ENCODE measurements around the gene FAM181A. TPM values are rescaled to one million over a fixed set of nuclear protein-coding genes. Genes with fewer than 3 reads are reported as not detected.

Gene FAM181A
- total RNA-seq (ENCODE audit: low replicate concordance) = not detected in 2 replicates

GRCh38 chr14:93926873-93927799 is at the start of gene FAM181A:
Gene FAM181A (plus strand): TSS chr14:93927344. CDS start chr14:93928286, 942 bp downstream.

DNA sequence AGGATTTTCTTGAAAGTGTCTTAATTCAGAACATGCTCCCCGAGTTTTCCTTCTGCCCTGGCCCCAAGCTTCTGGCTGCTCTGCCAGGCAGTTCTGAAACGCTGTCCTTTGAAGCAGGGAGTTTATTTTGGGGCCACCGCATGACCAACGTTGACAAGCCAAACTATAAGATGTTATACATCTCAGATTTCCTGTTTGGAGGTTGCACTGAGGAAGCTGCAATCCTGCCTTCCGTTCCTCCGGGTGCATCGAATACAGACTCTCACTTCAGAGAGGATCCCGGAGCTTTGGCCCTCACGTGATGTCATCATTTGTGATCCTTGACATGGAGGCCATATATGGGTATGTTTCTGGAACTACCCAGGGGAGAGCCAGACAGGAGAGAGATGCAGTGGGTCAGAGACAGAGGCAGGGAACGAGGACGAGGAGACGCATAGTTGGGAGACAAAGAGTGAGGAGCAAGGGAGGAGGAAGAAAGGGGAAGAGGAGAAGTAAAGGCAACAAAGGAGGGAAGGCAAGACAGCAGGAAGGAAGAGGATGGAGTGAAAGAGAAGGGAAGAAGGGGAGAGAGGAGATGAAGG is 49.4 kb downstream of the FAM181A start, which contains the start of gene ASB2:
Gene ASB2, minus strand, starts transcription at position 94 of the 581 bp plus-strand sequence. CDS start 12,031 bp downstream, outside the sequence.

Other genes with a start within 250 kb of the FAM181A start
- not detected in 2 replicates for gene PRIMA1, start 138.9 kb upstream of the FAM181A start, total RNA-seq (ENCODE audit: low replicate concordance)
- 0.23 and 0.35 TPM in 2 replicates for gene ASB2, start 49.2 kb downstream of the FAM181A start, total RNA-seq (ENCODE audit: low replicate concordance)
- not detected in 2 replicates for gene CCDC197, start 70.0 kb downstream of the FAM181A start, total RNA-seq (ENCODE audit: low replicate concordance)
- 1.3 and 1.5 TPM in 2 replicates for gene OTUB2, start 99.0 kb downstream of the FAM181A start, total RNA-seq (ENCODE audit: low replicate concordance)
- 97.5 and 98.4 TPM in 2 replicates for gene DDX24, start 153.9 kb downstream of the FAM181A start, total RNA-seq (ENCODE audit: low replicate concordance)
- gene IFI27L1, start 154.0 kb downstream of the FAM181A start, total RNA-seq (ENCODE audit: low replicate concordance) = 17.4 and 40.3 TPM in 2 replicates
- 30.8 and 34.5 TPM in 2 replicates for gene IFI27, start 183.4 kb downstream of the FAM181A start, total RNA-seq (ENCODE audit: low replicate concordance)
- 184 and 406 TPM in 2 replicates for gene IFI27L2, start 202.3 kb downstream of the FAM181A start, total RNA-seq (ENCODE audit: low replicate concordance)
- 1.8 and 10.4 TPM in 2 replicates for gene PPP4R4, start 247.0 kb downstream of the FAM181A start, total RNA-seq (ENCODE audit: low replicate concordance)

Measured in smooth muscle cell of the coronary artery (primary cell).